GM18868 (cell line): Measurements from ENCODE around the gene SMCHD1.
A peak's percentile ranks its signal among the peaks of the same experiment; 100 is the strongest.
"Not testable (repeated sequence)": the region's sequence is repeated elsewhere in the genome, so short reads cannot be mapped to it uniquely, and the experiment has no call there.

Experiments
- ATAC-seq: cut with Tn5 transposase; IDR thresholded peaks from one replicate; pipeline ENCODE4 v1.9.1; 2021; ENCODE audit warnings: mild to moderate bottlenecking, moderate library complexity; ENCODE audit not compliant: unreplicated experiment

Gene SMCHD1

GRCh38 chr18:2656981-2657512 is 1.5 kb downstream of the SMCHD1 start:
- no peak for ATAC-seq

GRCh38 chr18:2657788-2658458 is 2.4 kb downstream of the SMCHD1 start:
- peak; percentile 13 for ATAC-seq

- ATAC-seq, result not testable (repeated sequence)
Measured at GRCh38 chr18:2660849-2661248, 5.3 kb downstream of the SMCHD1 start.

- not testable (repeated sequence) for ATAC-seq
Measured at GRCh38 chr18:2662288-2662687, 6.8 kb downstream of the SMCHD1 start.

GRCh38 chr18:2662990-2663389 is 7.5 kb downstream of the SMCHD1 start:
- no peak for ATAC-seq

- ATAC-seq, result no peak
Measured at GRCh38 chr18:2672410-2672809, 16.9 kb downstream of the SMCHD1 start.

- ATAC-seq, result no peak
Measured at GRCh38 chr18:2672872-2673271, 17.3 kb downstream of the SMCHD1 start.

GRCh38 chr18:2678933-2679332 is 23.4 kb downstream of the SMCHD1 start:
- not testable (repeated sequence) for ATAC-seq

GRCh38 chr18:2680216-2680792 is 24.8 kb downstream of the SMCHD1 start:
- ATAC-seq, result no peak

GRCh38 chr18:2681993-2682603 is 26.6 kb downstream of the SMCHD1 start:
- ATAC-seq, result no peak

- no peak for ATAC-seq
Measured at GRCh38 chr18:2683055-2683454, 27.5 kb downstream of the SMCHD1 start.

GRCh38 chr18:2686349-2686968 is 30.9 kb downstream of the SMCHD1 start:
- ATAC-seq, result no peak

- ATAC-seq, result no peak
Measured at GRCh38 chr18:2687390-2688001, 32.0 kb downstream of the SMCHD1 start.

GRCh38 chr18:2692508-2692907 is 37.0 kb downstream of the SMCHD1 start:
- no peak for ATAC-seq

GRCh38 chr18:2697184-2697583 is 41.7 kb downstream of the SMCHD1 start:
- ATAC-seq, result no peak

GRCh38 chr18:2699001-2699400 is 43.5 kb downstream of the SMCHD1 start:
- ATAC-seq, result no peak

- no peak for ATAC-seq
Measured at GRCh38 chr18:2704541-2704940, 49.0 kb downstream of the SMCHD1 start.

- no peak for ATAC-seq
Measured at GRCh38 chr18:2706903-2707302, 51.4 kb downstream of the SMCHD1 start.

- no peak for ATAC-seq
Measured at GRCh38 chr18:2707551-2708168, 52.1 kb downstream of the SMCHD1 start.

- ATAC-seq, result no peak
Measured at GRCh38 chr18:2709316-2709715, 53.8 kb downstream of the SMCHD1 start.

- no peak for ATAC-seq
Measured at GRCh38 chr18:2714140-2714539, 58.6 kb downstream of the SMCHD1 start.
